ENCODE results near the gene SFT2D3. TPM values are rescaled to one million over a fixed set of nuclear protein-coding genes. Genes with fewer than 3 reads are reported as not detected.

SFT2D3 gene
- total RNA-seq, 2 donors from 2014 or later, result 7.1 to 9.5 TPM

- ATAC-seq (ENCODE audit: insufficient number of reproducible peaks, low FRiP score, low read depth) (no peak), DNase-seq (ENCODE audit: low spot score) (no peak)
- TF ChIP-seq CTCF (IDR thresholded peaks at IDR 0.05), result no peak
- peaks cover 13 to 16% of the 10 kb centered on the region in 2 donors for H3K4me1 ChIP-seq (ENCODE audit: control insufficient read depth in 1 of 2, low read depth in 2 of 2)
- H3K27ac ChIP-seq, result no peak overlapping the region
- H3K9me3 ChIP-seq, result no peaks in the 10 kb centered on the region
- no peaks in the 10 kb centered on the region for H3K36me3 ChIP-seq
- H3K27me3 ChIP-seq (replicated peaks; ENCODE audit: insufficient read depth), result no peaks in the 10 kb centered on the region
- H3K4me3 ChIP-seq, result no peak overlapping the region
Observed at GRCh38 chr2:127735537-127736399, 34.5 kb downstream of the SFT2D3 start.

- Histone ChIP-seq H3K27ac (no peak overlapping the region), H3K27me3 (replicated peaks; ENCODE audit: insufficient read depth) (no peaks in the 10 kb centered on the region), H3K36me3 (no peaks in the 10 kb centered on the region), H3K9me3 (no peaks in the 10 kb centered on the region), H3K4me3 (no peak overlapping the region), H3K4me1 (ENCODE audit: control insufficient read depth in 1 of 2, low read depth in 2 of 2) (peaks cover 13 to 15% of the 10 kb centered on the region in 2 donors)
- DNase-seq (ENCODE audit: low spot score), result no peak
- no peak for TF ChIP-seq CTCF (IDR thresholded peaks at IDR 0.05)
- no peak for ATAC-seq (ENCODE audit: insufficient number of reproducible peaks, low FRiP score, low read depth)
Observed at GRCh38 chr2:127737892-127738291, 36.6 kb downstream of the SFT2D3 start.

GRCh38 chr2:127739800-127740199, 38.5 kb downstream of the SFT2D3 start:
- DNase-seq (ENCODE audit: low spot score) (no peak), ATAC-seq (ENCODE audit: insufficient number of reproducible peaks, low FRiP score, low read depth) (no peak)
- Histone ChIP-seq H3K4me1 (ENCODE audit: control insufficient read depth in 1 of 2, low read depth in 2 of 2) (peaks cover under 1 to 3% of the 10 kb centered on the region in 2 donors), H3K27ac (no peak overlapping the region), H3K27me3 (replicated peaks; ENCODE audit: insufficient read depth) (no peaks in the 10 kb centered on the region), H3K9me3 (no peaks in the 10 kb centered on the region), H3K36me3 (no peaks in the 10 kb centered on the region), H3K4me3 (no peak overlapping the region)
- no peak for TF ChIP-seq CTCF (IDR thresholded peaks at IDR 0.05)

GRCh38 chr2:127740665-127741288, 39.5 kb downstream of the SFT2D3 start:
- ATAC-seq (ENCODE audit: insufficient number of reproducible peaks, low FRiP score, low read depth), result no peak
- no peak for DNase-seq (ENCODE audit: low spot score)
- no peak overlapping the region for H3K27ac ChIP-seq
- H3K4me1 ChIP-seq (ENCODE audit: control insufficient read depth in 1 of 2, low read depth in 2 of 2), result no peaks in the 10 kb centered on the region
- H3K9me3 ChIP-seq, result no peaks in the 10 kb centered on the region
- H3K4me3 ChIP-seq, result no peak overlapping the region
- no peaks in the 10 kb centered on the region for H3K36me3 ChIP-seq
- TF ChIP-seq CTCF (IDR thresholded peaks at IDR 0.05), result no peak
- no peaks in the 10 kb centered on the region for H3K27me3 ChIP-seq (replicated peaks; ENCODE audit: insufficient read depth)

GRCh38 chr2:127743477-127744026, 42.3 kb downstream of the SFT2D3 start:
- Histone ChIP-seq H3K4me3 (no peak overlapping the region), H3K4me1 (ENCODE audit: control insufficient read depth in 1 of 2, low read depth in 2 of 2) (peaks cover 0 to 7% of the 10 kb centered on the region in 2 donors), H3K27ac (no peak overlapping the region), H3K9me3 (no peaks in the 10 kb centered on the region), H3K36me3 (no peaks in the 10 kb centered on the region), H3K27me3 (replicated peaks; ENCODE audit: insufficient read depth) (no peaks in the 10 kb centered on the region)
- ATAC-seq (ENCODE audit: insufficient number of reproducible peaks, low FRiP score, low read depth), result no peak
- no peak for TF ChIP-seq CTCF (IDR thresholded peaks at IDR 0.05)
- DNase-seq (ENCODE audit: low spot score), result no peak

Measured in thoracic aorta (tissue), 2 donors.